ENCODE results near the gene TENM4.

TENM4 gene

GRCh38 chr11:78669249-78669648 lies 771.6 kb downstream of the TENM4 start:
- no peak for DNase-seq

DNA sequence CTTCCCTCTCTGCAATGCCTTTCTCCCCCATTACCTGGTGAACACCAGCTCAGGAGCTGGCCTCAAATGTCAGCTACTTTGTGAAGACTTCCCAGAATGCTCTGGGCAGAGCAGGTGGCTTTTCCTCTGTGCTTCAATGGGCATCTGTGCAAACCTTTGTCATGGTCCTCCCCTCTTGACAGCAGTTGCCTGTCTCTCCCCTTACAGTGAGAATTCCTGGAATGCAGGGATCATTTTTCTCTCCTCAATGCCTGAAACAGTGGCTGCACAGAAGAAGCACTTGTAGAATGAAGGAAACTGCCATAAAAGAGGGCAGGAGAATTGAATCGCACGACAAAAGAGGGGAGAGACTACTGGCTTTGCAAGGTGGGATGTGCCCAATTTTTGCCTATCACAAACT lies 773.4 kb downstream of the TENM4 start:
- DNase-seq: peak; percentile 6

- DNase-seq: peak; percentile 79
Observed at GRCh38 chr11:78666675-78667160, 774.1 kb downstream of the TENM4 start.

DNA sequence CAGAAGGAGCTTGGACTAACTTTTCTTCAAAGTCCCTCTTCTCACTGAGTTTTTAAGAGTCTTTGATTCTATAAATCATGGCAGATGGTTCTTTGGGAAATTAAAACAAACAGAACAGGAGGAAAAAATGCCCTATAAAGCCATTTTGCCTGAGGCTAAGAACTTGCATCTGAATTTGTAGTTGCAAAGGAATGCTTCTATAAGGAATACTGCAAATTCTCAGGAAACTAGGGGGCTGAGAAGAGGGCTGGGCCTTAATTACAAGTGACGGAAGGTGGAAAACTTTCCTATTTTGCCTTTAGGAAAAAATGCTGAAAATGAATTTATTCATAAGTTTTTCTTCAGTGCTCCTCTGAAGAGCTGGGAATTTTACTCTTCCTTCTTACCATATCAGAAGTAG lies 776.2 kb downstream of the TENM4 start:
- DNase-seq: no peak

DNA sequence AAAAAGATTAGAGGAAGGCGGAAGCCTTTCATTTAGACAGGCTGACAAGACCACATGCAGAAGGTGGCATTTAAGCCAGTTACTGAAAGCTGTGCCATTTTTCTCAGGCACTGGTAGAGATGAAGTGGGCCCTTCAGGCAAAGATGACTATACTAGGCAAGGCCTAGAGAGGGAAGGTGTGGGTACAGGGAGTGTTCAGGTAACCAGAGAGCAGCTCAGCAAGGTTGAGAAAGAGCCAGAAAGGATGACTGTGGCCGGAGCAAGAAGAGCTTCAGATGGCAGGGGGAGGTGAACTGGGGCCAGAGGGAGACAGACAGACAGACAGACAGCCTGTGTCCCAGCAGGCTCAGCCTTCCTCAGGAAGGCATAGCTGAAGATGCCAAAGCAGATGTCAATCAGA lies 778.0 kb downstream of the TENM4 start:
- no peak for DNase-seq

DNA sequence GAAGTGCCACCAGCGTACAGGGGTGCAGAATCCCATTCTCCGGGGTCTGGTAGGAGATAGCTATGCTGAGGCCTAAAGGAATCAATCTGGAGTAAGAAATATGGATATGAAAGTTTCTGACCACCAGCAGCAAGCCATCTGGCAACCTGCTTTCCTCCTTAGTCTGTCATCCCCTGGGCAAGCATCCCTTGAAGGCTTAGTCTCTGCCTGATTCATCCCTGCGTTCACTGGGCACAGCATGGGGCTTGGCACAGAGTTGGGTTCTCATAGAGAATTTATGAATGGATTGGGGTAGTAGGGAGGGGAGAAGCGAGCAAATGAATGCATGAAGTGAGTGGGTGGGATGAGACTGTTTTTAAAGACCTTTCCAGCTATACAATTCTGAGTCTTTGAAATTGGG lies 780.4 kb downstream of the TENM4 start:
- no peak for DNase-seq

DNA sequence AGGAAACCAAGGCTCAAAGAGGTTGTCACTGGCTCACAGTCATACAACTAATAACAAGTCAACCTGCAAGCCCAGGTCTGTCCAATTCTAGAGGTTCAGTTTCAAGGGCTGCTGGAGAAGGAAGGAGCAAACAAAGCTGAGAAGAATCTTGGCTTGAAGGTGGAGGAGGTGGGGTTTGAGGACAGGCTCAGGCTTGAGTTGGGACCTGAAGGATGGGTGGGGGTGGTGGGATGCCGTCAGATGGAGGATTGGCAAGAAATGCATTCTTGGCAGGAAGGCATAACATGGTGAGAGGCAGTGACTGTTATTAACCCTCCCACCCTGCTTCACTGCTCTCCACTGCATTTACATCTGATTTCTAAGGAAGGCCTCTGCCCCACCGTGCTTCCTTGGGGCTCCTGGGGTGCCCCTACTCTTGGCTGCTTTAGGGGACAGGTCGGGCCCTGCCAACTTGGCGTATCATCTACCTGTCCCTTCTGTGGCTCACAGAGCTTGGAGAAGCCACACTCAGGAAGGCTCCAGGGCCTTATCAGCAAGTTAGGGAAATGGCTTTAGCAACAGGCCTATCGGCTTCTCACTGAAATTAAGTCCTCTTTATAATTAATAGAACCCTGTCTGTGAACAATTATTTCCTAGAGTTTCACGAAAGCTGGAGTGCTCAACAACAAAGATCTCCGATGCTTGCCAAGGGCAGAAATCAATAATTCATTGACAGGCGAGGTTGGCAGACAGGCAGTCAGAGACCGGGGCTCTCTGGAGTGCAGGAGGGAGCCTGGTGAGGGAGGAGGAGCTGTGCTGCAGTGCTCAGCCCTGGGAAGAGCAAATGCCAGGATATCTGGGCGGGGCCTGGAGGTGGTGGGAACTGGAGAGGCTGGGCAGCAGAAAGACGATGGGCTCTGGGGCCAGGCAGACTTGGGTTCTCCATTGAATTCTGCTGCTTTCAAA lies 781.2 kb downstream of the TENM4 start:
- DNase-seq: no peak

DNA sequence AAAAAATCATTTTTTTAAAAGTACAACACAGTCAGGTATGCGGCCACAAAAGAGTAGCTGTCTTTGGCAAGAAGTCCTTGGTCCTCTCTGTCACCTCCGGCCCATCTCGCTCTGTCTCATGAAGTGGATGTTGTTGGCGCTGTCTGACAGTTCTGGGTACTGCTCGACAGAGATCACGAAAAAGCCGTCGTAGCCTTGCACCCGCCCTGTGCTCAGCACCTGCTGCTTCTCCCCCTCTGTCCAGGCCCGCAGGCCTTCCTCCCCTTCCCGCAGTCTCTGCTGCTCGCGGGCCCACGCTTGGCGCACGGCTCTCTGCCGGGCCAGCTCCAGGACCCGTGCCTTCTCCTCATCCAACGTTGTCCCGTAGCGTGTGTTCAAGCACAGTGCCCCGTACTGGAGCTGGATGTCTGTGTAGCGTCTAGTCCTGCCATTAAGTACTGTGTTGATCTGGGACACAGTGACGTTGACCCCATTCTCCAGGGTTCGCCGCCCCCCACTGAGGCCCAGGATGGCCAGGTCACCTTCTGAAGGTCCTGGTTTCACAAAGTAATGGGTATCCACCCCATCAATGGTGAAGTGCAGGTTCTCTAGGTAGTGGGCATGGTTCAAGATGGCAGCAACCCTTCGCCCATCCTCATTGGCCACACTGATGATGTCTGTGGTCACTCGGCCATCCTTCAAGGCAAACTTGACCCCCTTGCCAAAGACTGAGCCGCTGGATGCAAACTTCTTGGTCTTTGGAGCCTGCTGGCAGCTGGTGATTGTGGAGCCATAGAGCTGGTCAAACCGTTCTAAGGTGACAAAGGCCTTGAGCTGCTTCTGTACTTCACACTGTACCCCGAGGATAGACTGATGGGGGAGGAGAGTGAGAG lies 782.6 kb downstream of the TENM4 start:
- DNase-seq: no peak

DNA sequence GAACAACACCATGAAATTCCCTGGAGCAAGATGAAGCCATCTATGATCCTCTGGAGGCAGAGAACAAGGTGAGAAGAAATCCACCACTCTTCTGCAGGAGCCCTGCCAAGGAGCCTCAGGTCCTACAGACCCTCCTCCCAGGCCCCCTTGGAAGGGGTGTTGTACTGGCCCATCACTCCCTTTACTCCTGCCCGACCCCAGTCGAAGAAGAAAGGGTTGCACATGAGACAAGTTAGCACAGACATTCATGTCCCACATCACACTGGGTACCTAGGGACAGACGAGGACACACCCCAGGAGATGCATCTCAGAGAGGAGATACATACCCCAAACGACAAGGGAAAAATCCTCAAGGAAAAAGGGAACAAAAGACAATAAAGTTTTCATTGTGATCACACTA lies 783.4 kb downstream of the TENM4 start:
- DNase-seq: no peak

DNA sequence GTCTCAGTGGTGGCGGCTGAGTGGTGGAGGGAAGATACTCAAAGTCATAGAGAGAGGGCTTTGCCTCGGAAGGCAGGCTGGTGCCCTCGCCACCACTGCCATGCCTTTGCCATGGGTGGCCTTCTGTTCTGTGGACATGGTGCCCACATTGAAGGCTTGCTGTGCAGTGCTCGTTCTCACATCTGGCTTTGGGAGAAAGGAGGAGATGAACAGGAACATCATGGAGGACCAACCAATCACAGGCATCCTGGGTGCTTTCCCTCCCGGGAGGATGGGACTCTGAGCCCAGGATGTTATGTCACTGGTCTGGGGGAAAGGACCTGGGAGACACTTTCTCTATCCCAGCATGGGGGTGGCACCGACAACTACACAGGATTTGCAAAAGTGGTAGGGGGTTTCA lies 783.8 kb downstream of the TENM4 start:
- DNase-seq: no peak

DNA sequence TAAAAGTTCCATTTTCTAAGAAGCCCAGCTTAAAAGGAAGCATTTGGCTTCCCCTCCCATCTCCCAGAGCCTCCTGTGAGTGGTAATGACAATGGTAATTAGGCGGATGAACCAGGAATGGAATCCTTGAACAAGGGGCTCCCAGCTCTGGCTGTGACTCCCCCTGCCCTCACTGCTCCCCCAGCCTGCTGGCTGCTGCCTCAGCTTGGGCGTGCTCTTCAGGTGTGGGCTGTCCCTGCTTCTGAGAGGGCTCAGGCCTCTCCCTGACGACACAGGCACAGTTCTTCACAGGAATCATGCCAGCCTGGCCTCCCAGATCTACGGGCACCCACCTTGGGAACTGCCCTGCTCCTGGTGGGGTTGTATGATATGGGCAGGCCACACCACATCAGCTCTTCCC lies 784.5 kb downstream of the TENM4 start:
- no peak for DNase-seq

- DNase-seq: no peak
Observed at GRCh38 chr11:78655561-78655960, 785.3 kb downstream of the TENM4 start.

DNA sequence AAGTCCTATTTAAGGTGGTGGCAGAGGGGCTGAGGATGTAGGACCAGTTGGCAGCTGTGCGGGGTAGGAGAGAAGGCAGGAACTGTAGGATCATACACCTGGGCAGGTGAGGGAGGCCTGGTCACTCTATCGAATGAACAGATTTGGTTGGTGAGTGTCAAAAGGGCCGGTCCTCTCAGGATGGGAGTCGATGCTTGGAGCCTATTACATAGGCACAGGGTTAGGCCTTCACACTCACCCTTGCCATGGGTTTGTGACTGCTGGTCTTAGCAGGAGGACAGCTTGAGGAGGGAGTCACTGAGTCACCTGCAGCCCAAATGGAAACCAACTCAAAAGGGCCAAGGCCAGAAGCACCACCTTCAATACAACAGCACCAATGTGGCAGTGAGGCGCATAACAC lies 786.0 kb downstream of the TENM4 start:
- DNase-seq: no peak

DNA sequence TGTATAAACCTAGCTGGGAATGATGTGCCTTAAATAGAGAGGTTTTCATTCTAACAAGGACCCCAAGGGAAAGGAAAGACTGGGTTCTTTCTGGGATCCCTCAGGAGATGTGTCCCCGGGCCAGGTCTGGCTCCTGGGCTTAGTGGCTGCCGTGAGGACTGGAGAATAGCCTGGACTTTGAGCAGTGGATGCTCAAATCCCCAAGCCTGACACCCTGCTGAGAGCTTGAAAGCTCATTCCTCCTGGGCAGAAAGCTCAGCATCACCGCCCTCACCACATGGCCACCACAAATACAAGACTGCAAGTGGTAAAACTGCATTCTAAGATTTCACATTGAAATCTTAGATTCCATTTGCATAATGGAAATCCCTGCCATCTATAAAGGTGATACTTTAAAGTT lies 786.8 kb downstream of the TENM4 start:
- no peak for DNase-seq

DNA sequence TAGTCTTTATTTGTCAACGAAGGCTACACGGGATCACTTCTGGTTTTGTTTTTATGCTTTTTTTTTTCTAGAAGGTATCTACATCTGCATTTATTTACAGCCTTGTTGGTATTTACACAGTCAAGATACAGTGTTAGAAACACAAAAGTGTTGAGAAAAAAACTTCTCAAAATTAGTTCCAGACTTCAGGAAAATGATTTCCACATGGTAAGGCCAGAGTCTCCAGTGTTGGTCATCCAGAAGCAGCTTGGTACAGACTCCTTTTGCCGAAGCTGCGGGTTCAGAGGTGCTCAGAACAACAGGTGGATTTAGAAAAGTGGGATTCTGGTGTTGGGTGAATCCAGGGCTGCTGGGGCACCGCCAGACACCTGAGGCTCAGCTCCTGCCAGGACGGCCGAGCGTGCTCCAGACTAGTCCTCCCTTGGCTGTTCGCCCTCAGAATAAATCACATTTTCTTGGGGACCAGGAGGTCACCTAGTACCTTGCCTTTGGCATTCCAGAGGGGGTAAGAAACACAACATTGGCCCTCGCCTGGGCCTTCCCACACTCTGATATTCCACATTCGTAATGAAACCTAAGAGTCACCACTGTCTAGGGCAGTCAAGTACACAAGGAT lies 787.4 kb downstream of the TENM4 start:
- no peak for DNase-seq

GRCh38 chr11:78652843-78653239 lies 788.0 kb downstream of the TENM4 start:
- no peak for DNase-seq

DNA sequence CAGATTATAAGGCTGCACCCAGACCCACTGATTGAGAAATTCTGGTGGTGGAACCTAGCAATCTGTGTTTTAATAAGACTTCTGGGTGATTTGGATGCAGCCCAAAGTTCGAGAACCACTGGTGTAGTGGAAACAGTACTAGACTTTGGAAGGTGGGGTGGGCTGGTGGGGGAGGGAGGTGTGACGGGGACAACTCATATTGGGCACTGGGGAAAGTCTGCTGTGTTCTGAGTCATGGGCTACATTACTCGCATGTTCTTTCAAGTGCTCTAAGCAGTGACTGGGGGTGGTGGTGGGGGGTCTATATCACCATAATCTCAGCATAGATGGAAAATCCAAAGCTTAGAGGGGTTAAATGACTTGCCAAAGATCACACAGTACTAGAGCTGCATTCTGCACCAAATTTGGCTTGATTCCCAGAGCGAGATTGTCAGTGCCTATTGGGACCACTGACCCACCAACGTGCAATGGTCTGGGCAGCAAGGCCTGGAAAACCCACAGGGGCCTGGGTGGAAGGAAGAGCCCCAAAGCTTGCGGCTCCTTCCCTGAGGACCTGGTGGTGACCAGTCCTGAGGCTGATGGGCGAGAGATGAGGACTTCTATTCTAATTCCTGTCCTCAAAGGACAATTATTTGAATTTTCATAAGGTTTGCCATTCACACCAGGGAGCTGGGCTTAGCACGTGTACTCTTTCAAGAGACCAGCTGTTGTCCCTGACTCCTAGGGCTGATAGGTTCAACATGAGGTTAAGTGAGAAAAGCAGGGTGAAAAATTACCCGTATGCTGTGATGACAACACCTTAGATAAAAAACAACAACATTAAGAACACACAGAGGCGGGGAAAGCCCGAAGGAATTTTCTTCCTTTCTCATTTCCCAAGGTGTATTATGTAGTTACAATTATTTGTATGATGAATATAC lies 788.6 kb downstream of the TENM4 start:
- DNase-seq: peak; percentile 30

DNA sequence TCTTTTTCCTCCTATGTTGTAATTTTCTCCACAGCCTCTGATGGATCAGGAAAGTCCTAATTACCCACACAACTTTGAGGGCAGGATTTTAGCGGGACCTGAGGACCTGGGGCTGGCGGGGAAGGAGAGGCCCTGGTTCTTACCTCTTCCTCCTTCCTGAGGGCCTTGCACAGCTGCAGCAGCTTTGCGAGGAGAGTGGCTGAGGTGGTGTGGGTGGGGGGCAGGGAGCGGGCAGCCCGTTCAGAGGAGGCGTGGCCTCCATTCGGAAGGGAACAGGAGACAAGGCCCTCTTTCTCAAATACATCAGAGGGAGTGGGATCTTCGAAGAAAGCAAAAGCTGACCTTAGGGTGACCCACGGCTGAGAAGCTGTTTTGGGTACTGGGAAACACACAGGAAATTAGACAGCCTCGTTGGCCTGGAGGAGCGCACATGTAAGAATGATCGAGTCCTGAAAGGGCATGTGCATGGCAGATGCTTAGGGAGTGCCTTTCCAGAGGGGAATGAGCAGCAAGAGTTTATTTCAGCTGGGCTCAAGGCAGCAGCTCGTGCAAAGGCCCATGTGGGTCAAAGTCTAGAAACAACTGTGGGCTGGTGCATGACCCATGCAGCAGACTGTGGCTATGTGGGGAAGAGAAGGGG lies 789.6 kb downstream of the TENM4 start:
- peak; percentile 13 for DNase-seq

GRCh38 chr11:78649361-78650215 lies 791.2 kb downstream of the TENM4 start:
- no peak for DNase-seq

DNA sequence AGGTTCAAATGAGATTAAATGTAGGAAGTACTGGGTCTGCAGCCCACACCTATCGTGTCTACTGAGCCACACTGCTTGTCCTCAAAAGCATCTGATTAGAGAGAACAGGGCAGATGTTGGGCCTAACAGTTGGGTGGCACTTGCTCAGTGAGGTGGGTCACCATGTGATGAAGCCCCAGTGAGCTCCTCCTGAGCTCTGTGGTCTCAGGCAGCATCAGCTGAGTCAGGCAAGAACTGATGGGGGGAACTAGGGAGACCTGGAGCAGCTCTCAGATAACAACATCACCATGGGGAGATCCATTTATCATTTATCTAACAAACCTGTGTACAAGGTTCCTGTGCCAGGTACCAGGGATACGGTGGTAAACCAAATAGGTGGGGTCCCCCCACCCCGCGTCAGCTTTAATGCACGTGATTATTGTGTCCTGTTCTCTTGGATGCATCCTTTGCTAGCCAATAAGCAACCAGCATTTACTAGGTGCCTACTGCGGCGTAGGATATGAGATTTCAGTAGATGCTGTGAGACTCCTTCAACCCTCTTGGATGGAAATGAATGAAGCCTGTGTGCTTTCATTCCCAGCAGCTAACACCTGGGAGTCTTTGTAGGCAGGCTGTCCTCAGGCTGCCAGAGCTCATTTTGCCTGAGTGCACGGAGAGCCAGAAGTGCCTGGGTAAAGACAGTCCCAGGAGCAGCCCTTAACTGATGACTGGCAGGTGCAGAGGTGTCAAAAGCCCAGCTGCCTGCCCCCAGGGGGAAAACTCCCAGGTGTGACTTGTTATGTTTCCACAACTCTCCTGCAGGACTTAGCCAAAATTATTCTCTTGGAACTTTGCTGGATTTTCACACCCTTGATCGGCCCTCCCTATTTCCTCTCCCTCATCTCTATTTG lies 792.6 kb downstream of the TENM4 start:
- DNase-seq: no peak

All from fibroblast of skin of right biceps (primary cell).